Fibroblast of skin of right quadriceps (primary cell): ENCODE measurements around the gene ATXN1.
A peak's percentile ranks its signal among the peaks of the same experiment; 100 is the strongest.

Source experiments
- DNase-seq: peaks from one replicate; pipeline ENCODE4 v3.0.0-alpha.2; 2013

The ATXN1 gene

DNA sequence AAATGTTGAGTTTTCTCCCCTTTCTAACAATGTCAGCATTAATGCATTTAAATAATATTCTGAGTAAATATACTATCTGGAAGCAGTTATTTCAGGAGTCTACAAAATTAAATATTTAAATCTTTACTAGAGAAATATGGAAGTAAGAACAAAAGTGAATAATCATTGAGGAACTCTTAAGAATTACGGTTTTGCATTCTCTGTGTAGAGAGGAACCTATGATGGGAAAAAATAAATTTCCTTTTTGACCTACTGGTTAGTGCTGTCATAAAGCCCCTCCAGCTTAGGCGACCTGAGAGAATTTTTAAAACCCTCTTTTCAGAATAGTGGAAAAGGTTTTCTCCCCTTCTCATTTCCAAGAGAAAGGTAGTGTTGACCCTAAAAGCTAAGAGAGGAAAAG lies 64.8 kb downstream of the ATXN1 start:
- no peak for DNase-seq

DNA sequence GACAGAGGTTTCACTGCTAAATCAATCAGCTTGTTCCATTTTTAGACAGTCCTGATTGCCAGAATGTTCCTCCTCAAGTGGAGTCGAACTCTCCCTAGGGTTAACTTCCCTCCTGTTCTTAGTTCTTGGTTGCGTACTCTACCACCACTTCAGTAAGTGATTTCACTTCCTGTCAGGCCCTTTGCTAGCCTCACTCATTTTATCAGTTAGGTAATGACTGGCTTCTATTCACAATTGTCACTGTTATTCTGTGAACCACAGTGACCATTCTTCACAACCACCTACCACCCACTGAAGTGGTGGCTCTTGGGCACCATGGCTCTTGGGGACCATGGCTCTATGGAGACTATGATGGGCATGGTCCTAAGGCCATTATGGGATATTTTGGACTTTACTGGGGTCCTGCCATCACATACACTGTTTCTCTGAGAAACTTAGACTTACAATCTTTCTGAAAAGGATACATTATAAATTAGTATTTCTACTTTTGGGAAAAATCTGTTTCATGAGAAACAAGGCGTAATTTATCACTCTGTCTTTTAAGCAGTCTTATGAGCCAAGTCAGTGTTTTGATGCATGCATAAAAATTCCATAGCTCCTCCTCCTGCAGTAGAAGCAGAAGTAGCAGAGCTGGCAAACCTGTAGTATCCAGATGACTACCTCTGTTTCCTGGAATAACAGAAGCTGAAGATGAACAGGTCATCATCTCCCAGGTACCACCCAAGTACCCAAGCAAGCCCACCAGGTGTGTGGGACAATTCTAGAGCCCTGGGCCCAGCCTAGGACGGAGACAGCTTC lies 66.3 kb downstream of the ATXN1 start:
- no peak for DNase-seq

DNA sequence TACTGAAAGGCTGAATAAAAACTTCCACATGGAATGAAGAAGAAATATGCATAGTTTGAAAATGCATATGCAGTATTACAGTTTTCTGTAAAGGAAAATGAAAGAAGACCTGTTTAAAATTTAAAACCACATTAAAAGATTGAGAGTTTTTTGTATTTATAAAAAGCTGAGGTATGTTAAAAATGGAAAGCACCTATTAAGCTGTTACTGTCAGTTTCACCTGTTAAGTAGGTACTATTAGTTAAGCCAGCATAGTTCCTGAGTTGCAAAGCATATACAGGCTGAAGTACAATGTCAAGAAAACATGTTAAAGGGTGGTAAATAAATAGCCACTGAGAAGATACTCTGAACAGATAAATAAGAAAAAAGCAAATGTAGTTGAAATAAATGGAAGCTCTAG lies 69.9 kb downstream of the ATXN1 start:
- no peak for DNase-seq

DNA sequence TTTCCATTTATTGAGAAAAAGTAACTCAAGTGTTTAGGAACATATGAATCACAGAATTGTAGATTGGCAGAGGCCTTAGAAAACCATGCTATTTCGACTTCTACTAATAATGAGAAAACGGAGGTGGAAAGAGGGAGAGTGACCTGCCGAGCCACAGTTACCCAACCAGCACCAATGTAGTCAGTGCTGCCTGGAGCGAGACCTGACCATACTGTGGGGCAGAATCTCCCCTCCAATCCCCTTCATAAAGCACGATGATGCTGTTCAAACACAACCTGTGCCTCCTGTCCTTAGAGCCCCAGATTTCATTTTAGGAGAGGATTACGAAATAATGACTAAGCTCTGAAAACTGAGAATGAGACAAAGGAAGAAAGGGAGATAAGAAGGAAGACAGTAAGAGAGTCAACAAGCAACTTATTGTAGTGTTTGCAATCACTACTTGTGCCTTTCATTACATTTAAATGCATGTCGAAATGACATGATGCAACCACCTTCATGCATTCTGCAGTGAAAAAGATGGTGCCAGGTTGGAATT lies 70.6 kb downstream of the ATXN1 start:
- DNase-seq: peak; percentile 52

DNA sequence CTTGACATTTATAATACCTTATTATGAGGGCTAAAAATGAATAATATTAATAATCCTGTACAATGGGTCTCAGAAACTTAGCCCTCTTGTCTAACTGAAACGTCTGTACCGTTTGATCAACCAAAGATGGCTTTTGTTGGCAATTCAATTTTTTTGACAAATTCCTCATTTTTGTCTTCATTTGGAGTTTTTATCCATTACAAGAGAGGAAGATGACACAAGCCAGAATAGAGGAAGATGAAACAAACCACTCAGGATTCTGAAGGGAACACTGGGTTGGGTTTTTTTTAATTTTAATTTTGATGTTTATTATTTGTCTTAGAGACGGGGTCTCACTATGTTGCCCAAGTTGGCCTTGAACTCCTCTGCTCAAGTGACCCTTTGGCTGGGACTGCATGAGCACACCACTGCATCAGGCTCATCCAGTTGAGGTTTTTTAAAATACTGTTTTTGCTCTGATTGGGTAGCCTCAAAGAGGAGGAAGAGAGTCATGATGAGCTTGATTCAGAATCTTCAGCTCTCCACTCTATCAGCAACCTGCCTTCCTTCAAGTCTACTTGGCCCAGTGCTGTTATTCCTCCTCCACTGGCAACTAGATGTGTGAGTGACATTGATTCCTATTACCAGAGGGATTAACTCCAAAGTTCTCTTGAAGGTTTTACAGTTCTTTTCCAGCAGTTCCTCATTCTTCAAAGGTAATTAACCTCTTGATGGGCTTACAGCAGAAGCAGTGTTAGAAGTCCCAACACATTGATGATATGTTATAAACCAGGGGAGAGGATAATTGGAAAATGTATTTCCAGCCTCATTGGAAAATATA lies 71.3 kb downstream of the ATXN1 start:
- DNase-seq: no peak

DNA sequence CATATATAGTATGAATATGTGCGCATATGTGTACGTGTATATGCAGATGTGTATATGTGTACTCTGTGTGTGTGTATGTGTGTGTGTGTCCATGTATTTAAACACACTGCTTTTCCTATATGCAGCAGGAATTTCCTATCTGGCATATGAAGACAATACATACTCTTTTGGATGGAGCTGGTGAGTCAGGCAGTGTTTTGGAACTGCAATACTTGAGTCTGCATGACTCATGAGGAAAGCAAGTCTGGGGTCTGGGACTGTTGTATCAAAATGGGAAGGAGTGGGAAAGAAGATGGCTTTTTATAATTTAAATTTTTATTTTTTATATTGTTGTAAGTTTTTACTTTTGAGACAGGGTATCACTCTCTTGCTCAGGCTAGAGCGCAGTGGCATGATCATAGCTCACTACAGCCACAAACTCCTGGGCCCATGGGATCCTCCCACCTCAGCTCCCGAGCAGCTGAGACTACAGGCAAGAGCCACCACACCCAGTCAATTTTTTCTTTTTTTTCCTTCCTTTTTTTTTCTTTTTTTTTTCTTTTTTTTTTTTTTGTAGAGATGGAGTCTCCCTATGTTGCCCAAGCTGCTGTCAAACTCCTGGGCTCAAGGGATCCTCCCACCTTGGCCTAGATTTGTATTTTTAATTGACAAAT lies 72.2 kb downstream of the ATXN1 start:
- DNase-seq: peak; percentile 91

DNA sequence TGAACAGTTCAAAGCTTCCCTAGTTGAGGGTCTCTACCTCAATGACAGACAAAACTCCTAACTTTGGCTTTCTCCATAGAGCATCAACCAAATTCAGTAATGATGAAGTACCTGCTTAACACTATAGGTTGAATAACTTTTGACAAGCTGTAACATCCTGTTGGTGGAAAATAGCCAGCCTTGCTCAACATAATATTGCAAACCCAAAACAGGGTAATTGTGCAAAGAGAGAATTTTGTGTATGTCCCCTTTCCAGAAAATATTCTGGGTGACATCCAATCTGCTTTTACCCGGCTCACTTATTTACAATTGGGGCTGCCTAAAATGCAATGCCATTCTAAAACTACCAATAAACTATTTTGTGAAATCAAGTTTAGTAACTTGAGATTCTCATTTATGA lies 72.8 kb downstream of the ATXN1 start:
- DNase-seq: no peak

DNA sequence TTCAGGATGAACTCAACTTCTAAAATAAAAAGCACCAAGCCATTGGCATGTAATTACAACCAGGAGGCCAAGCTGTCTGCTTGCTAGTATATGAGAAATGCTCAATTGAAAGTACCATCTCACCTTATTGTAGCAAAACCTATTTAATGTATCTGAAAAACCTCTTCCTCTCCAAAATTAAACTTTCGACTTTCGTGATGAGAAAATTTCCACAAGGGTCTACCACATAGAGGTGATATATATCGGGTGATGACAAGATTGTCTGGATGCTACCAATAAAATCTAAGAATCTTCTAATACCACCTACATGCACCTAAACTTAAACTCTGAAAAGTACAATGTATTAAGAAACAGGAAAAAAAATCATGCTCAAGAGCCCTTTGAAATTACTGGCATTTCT lies 74.2 kb downstream of the ATXN1 start:
- no peak for DNase-seq

DNA sequence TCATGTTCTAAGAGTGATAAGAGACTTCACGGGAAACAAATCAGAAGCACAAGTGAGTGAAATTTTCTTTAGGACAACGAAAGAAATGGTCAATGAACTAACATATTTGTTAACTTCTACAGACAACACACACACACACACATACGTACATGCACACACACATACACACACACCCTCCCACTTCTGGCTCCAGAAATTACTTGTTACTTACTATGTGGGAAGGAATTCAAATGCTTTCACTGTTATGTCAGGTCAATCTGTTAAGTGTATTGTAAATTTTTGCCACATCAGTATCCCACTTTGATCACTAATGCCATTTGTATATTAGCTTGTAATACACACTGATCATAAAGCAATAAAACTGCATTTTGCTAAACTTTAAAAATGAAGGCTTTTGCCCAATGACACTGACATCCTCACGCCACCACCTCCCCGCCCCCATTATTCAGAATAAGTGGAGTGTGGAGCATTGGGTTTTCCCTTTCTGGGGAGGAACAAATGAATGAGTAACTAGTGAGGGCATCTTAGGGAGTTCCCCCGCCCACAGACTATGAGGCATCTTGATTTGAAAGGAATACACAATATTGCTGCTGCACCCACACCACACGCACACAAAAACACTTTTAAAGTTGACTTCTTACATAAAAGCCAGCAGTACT lies 76.2 kb downstream of the ATXN1 start:
- peak; percentile 66 for DNase-seq

DNA sequence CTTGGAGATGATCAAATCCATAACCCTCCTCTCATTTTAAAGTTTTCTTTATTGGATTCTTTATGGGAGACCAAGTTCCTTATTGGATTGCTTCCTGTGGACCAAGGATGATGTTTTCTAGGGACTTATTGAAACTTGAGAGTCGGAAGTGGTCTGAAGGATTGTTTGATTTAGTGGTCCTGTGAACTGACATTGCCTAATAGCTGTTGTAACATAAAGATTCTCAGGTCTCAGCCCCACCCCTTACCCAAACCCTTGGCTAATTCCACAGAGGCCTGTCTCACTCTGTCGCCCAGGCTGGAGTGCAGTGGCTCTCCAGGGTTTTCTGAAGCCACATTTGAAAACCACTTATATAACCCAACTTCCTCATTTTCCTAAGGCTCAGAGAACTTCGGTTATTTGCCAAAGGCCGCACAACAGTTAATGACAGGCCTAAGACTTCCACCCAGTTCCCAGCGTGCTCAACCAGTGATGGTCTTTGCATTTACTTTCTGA lies 77.0 kb downstream of the ATXN1 start:
- no peak for DNase-seq

DNA sequence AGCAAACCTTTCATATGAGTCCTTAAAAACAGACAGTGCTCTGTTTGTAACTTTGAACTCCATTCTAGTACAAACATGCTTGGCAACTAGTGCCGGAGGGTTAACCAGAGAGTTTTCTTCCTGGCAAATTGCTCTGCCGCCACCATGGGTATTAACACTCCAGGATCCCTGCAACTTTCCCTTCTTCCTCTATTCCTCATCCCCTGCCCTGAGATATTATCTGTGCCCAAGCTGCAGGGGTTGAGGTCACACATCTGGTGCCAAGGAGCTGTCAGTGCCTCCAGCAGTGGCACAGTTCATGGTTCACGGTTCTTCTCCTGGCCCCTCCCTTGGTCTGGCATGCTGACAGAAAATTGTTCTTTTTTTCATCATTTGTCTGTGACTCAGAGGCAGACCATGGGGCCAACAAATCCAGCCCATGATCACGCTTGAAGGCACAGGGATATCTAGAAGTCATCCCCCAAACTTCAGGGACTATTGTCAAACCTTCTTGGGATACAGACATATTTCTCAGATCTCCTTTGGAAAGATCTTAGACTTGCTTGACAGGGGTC lies 77.5 kb downstream of the ATXN1 start:
- DNase-seq: peak; percentile 79

DNA sequence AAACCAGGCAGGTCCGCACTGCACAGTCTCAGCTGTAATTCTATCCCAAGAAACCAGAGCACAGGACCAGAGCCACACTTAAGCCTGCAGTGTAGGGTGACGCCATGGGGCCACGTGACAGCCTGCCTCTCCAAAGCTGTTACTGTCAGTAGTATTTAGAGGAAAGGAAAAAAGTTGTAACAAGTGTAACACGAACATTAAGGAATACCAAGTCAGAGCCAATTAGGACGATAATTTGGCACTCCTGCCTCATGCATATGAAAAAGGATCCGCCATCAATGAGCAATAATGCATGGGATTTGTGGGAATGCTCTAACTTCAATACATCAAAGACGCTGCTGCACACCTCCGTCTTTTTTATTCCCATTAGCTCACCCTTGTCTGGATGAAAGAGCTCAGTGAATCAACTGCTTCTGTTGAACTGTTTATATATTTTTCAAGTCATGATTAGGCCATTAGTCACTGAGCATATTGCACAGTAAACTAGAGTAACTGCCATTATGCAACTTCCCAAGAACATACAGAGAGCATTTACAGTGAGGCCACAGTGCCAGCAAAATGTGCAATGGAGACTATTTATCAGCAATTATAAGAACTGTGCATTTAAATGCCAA lies 79.9 kb downstream of the ATXN1 start:
- DNase-seq: peak; percentile 93

DNA sequence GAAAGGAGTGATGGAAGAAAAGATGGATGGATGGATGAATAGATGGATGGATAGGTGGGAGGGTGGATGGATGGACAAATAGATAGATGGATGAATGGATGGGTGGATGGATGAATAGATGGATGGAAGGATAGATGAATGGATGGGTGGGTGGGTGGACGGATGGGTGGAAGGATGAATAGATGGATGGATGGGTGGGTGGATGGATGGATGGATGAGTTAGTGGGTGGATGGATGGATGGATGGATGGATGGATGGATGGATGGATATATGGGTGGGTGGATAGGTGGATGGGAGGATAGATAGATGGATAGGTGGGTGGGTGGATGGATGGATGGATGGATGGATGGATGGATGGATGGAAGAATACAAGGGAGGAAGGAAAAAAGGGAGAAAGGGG lies 82.2 kb downstream of the ATXN1 start:
- DNase-seq: no peak

DNA sequence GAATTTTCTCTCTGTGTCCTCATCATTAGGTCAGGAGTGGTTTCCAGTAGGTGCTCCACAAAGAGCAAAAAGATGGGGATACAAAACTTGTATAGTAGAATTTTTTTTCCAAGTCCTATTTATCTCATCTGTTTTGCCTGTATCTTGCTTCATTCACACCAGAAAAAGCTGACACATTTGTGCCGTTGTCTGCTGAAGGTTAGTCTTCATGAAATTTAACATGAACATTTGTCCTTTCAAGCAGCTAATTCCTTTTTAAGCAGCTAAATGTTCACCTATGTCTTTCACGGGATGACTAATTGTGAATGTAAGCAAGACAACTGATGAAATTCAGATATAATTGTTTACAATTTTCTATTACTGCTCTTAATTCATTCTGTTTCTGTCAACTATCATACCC lies 83.8 kb downstream of the ATXN1 start:
- no peak for DNase-seq

DNA sequence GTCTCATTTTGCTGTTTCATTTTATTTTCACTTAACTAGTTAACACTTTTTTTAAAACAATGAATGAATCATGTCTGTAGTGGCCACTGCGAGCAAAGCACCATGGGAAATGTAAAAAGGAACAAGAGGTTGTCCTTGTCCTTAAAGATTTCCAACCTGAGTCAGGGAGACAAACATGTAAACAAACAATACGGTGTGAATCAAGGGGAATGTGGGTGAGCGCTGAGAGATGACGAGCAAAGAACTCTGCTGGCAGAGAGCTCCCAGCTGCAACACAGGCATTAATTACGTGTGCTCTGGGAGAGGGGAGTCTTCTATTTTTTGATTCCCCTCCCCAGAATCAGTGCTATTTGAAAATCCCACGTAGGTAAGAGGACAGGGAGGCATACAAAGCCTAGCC lies 84.3 kb downstream of the ATXN1 start:
- peak; percentile 36 for DNase-seq

DNA sequence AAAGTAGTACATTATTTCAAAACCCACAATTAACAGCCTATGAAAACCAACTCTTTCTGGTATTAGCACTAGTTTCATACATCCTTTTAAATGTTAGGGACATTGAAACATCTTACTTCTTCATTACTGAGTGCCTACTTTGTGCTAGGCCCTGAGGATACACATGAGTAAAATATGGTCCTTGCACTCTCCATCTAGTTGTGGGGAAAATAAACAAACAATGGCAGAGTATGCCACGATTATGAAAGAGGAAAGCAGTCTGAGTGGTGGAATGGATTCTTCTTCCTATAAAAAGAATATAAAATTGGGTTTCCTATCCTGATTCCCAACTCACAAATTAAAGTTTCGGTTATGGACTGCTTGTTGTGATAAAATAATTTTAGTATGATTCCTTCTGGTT lies 84.9 kb downstream of the ATXN1 start:
- no peak for DNase-seq

DNA sequence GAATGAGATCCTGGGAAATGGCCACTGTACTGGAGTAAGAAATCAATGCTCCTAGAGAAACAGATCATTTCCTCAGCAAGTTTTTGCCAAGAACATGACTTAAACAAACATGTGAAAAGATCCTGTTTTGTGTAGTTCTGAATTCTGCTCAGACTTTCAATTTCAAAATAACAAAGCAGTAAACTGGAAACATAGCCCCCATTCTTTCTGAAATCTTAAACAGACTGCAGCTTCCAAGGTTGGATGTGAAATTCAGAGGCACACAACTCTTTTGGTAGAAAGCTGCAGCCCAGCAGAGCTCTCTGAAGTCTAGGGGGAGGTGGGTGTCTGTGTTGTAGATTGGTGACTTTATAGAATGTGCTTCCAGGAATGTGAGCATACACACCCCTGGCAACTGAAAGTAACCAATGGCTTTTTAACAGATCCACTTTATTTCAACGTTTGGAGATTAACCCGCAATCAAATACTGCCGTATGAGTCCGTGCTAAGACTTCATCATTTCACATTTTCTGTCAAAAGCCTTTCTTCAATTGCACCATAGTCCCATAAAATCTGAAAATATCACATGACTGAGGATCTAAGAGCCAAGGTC lies 86.4 kb downstream of the ATXN1 start:
- DNase-seq: peak; percentile 74

DNA sequence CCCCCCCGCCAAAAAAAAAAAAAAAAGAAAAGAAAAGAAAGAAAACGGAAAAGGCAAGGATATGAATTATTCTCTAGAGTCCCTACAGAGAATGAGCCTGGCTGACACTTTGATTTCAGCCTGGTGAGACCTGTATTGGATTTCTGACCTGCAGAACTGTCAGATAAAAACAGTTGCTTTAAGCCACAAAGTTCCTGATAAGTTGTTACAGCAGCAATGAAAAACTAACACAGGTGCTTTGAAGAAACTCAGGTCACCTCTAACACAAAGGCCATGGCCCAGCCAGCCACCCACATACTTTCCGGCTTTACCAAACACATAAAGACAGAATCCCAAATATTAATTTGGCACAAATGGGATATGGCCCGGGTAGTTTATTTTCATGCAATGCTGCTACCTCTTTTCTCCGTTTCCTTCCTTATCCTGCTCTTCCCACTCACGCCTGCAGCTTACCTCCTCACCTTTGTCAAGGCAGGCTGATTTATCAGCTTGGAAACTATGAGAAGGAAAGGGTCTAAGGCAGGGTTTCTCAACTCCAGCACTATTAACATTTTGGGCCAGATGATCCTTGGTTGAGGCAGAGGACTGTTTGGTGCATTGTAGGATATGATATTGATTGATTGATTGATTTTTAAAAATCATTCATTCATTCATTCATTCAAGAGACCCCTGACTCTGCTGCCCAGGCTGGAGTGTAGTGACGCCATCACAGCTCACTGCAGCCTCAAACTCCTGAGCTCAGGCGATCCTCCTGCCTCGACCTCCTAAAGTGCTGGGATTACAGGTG lies 88.1 kb downstream of the ATXN1 start:
- DNase-seq: no peak

DNA sequence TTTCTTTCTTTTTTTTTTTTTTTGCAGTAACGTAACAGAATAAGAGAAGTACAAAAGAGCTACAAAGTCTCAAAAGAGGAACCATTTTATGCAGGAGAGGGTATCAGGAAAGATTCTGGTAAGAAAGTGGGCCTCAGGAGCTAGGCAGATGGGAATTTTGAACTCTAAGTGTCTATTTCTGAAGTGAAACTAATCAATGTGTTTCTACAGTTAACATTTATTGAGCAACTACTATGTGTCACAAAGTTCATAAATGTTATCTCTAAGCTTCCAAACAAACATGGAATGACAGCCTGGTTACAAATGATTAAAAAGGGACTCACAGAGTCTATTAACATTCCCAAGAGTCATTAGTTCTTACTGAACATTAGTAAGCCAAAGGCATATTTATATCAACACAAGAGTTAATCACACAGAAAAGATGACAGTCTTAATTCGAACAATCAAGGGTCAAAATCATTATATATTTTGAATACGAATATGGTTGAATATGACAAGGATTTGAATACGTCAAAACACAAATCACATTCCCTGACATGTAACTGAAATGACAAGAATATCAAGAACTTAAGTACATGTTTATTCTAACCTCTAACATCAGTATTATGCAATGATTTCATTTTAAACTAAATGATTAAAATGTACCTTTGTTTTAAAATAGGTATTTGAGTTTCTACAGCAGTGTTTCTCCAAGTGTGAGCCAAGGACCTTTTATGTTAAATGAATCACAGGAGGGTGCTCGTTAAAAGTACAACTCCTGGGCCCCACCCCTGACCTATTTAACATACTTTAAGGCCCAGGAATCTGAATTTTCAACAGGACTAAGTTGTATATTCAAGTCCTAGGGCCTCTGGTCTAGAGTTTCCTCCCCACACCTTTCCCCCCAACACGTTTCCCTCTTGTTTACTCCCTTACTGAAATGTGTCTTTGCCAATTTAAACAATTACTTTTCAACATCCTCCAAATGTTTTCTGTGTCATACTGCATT lies 89.7 kb downstream of the ATXN1 start:
- no peak for DNase-seq
